H9 (cell line): ENCODE data around the gene KRT9. TPM values are rescaled to one million over a fixed set of nuclear protein-coding genes. Genes with fewer than 3 reads are reported as not detected.

Source experiments
- DNase-seq: peaks from one replicate; pipeline ENCODE4 v3.0.0-alpha.2; 2017
- H2AFZ ChIP-seq: one replicate; pipeline ENCODE4 v1.6.1; 2013; ENCODE audit warnings: mild to moderate bottlenecking, low read length, control low read depth, moderate library complexity
- H2AK5ac ChIP-seq: 2 replicates; pipeline ENCODE4 v1.6.1; 2013; ENCODE audit warnings: low read length, control low read depth, mixed read lengths; ENCODE audit not compliant: insufficient read length
- H2BK120ac ChIP-seq: one replicate; pipeline ENCODE4 v1.6.1; 2013; ENCODE audit warnings: low read depth, mild to moderate bottlenecking, low read length, control low read depth, inconsistent platforms; ENCODE audit not compliant: poor library complexity, severe bottlenecking
- H2BK12ac ChIP-seq: 2 replicates; pipeline ENCODE4 v1.6.1; 2013; ENCODE audit warnings: low read length, control low read depth, mixed read lengths, low read depth; ENCODE audit not compliant: insufficient read length
- H2BK15ac ChIP-seq: 2 replicates; pipeline ENCODE4 v1.6.1; 2013; ENCODE audit warnings: low read depth, low read length, control low read depth
- H2BK20ac ChIP-seq: one replicate; pipeline ENCODE4 v1.6.1; 2013; ENCODE audit warnings: low read depth, mild to moderate bottlenecking, low read length, control low read depth, inconsistent platforms; ENCODE audit not compliant: poor library complexity, severe bottlenecking
- H2BK5ac ChIP-seq: 2 replicates; pipeline ENCODE4 v1.6.1; 2013; ENCODE audit warnings: low read length, control low read depth, mixed read lengths; ENCODE audit not compliant: insufficient read length
- H3K14ac ChIP-seq: 2 replicates; pipeline ENCODE4 v1.6.1; 2013; ENCODE audit warnings: low read length, control low read depth; ENCODE audit not compliant: insufficient read depth
- H3K18ac ChIP-seq: 2 replicates; pipeline ENCODE4 v1.6.1; 2013; ENCODE audit warnings: low read depth, mild to moderate bottlenecking, mixed read lengths, low read length, control low read depth; ENCODE audit not compliant: insufficient read length
- H3K23ac ChIP-seq: 2 replicates; pipeline ENCODE4 v1.6.1; 2013; ENCODE audit warnings: low read length, control low read depth, mixed read lengths, low read depth; ENCODE audit not compliant: insufficient read length
- H3K23me2 ChIP-seq: 2 replicates; pipeline ENCODE4 v1.6.1; 2013; ENCODE audit warnings: low read depth, mild to moderate bottlenecking, mixed read lengths, low read length, control low read depth; ENCODE audit not compliant: insufficient read length, poor library complexity, severe bottlenecking
- H3K27ac ChIP-seq: 2 replicates; pipeline ENCODE4 v1.5.1; 2013; ENCODE audit warnings: low read length, control low read depth, mixed read lengths, low read depth; ENCODE audit not compliant: insufficient read length
- H3K27me3 ChIP-seq: 2 replicates; pipeline ENCODE4 v1.6.1; 2013; ENCODE audit warnings: low read length, control low read depth, inconsistent platforms; ENCODE audit not compliant: insufficient read depth
- H3K4ac ChIP-seq: 2 replicates; pipeline ENCODE4 v1.6.1; 2013; ENCODE audit warnings: low read depth, mild to moderate bottlenecking, control low read depth, inconsistent platforms, low read length, moderate library complexity
- H3K4me1 ChIP-seq: 2 replicates; pipeline ENCODE4 v1.6.1; 2013; ENCODE audit warnings: low read length, control low read depth, inconsistent platforms; ENCODE audit not compliant: insufficient read depth
- H3K4me2 ChIP-seq: 2 replicates; pipeline ENCODE4 v1.6.1; 2013; ENCODE audit warnings: low read length, control low read depth, mixed read lengths; ENCODE audit not compliant: insufficient read length, insufficient read depth
- H3K56ac ChIP-seq: 2 replicates; pipeline ENCODE4 v1.6.1; 2013; ENCODE audit warnings: low read depth, mild to moderate bottlenecking, mixed read lengths, low read length, control low read depth; ENCODE audit not compliant: insufficient read length
- H3K79me1 ChIP-seq: 2 replicates; pipeline ENCODE4 v1.6.1; 2013; ENCODE audit warnings: low read depth, mild to moderate bottlenecking, moderate library complexity, low read length, control low read depth, inconsistent platforms; ENCODE audit not compliant: insufficient read depth, poor library complexity, severe bottlenecking
- H3K79me2 ChIP-seq: 2 replicates; pipeline ENCODE4 v1.6.1; 2013; ENCODE audit warnings: low read length, control low read depth, inconsistent platforms; ENCODE audit not compliant: insufficient read depth
- H3K9ac ChIP-seq: 2 replicates; pipeline ENCODE4 v1.6.1; 2013; ENCODE audit warnings: low read length, control low read depth, mixed read lengths; ENCODE audit not compliant: insufficient read length; ENCODE audit errors: extremely low read depth
- H3K9me3 ChIP-seq: one replicate; pipeline ENCODE4 v1.6.1; 2013; ENCODE audit warnings: low read depth, low read length, inconsistent platforms; ENCODE audit not compliant: control insufficient read depth
- H3T11ph ChIP-seq: one replicate; pipeline ENCODE4 v1.6.1; 2013; ENCODE audit warnings: mild to moderate bottlenecking, low read length, control low read depth, inconsistent platforms
- H4K20me1 ChIP-seq: one replicate; pipeline ENCODE4 v1.6.1; 2013; ENCODE audit not compliant: control insufficient read depth, insufficient read length, insufficient read depth
- H4K5ac ChIP-seq: 2 replicates; pipeline ENCODE4 v1.6.1; 2013; ENCODE audit warnings: low read depth, mild to moderate bottlenecking, mixed read lengths, low read length, control low read depth; ENCODE audit not compliant: insufficient read length
- H4K8ac ChIP-seq: replicated peaks from 2 replicates; pipeline ENCODE4 v1.6.1; 2013; ENCODE audit warnings: low read length, control low read depth, mixed read lengths, low read depth; ENCODE audit not compliant: insufficient read length
- H4K91ac ChIP-seq: 2 replicates; pipeline ENCODE4 v1.6.1; 2013; ENCODE audit warnings: low read depth, mild to moderate bottlenecking, moderate library complexity, mixed read lengths, low read length, control low read depth; ENCODE audit not compliant: insufficient read length
- H3K27ac Mint-ChIP-seq, 3 experiments: 2 replicates in 2 of 3; 3 replicates in 1 of 3; pipeline ENCODE4 v1.8.0; 2020 to 2021; ENCODE audit warnings: mixed read lengths in 3 of 3, mild to moderate bottlenecking in 1 of 3, moderate library complexity in 1 of 3
- H3K27me3 Mint-ChIP-seq: 2 replicates; pipeline ENCODE4 v1.8.0; 2021; ENCODE audit warnings: low read depth, mild to moderate bottlenecking, moderate library complexity, mixed read lengths
- H3K36me3 Mint-ChIP-seq, 3 experiments: 2 replicates in 2 of 3; 3 replicates in 1 of 3; pipeline ENCODE4 v1.8.0; 2020 to 2021; ENCODE audit warnings: low read depth in 3 of 3, mixed read lengths in 3 of 3; ENCODE audit not compliant: insufficient read depth in 1 of 3
- H3K4me1 Mint-ChIP-seq, 2 experiments: 2 replicates each; pipeline ENCODE4 v1.8.0; 2020; ENCODE audit warnings: mixed read lengths in 2 of 2
- H3K4me3 Mint-ChIP-seq, 2 experiments: 2 replicates in 1 of 2; 3 replicates in 1 of 2; pipeline ENCODE4 v1.8.0; 2020 to 2021; ENCODE audit warnings: mild to moderate bottlenecking in 2 of 2, mixed read lengths in 2 of 2, moderate library complexity in 1 of 2
- H3K9me3 Mint-ChIP-seq, 2 experiments: 2 replicates in 1 of 2; 3 replicates in 1 of 2; pipeline ENCODE4 v1.8.0; 2020; ENCODE audit warnings: mild to moderate bottlenecking in 2 of 2, mixed read lengths in 2 of 2, moderate library complexity in 1 of 2
- CTCF ChIP-seq: fragments of 200-600 bp; sonication (generic); conservative IDR thresholded peaks from 3 replicates; pipeline ENCODE4 v1.8.0; 2021; ENCODE audit warnings: antibody characterized with exemption, mild to moderate bottlenecking
- WGBS: extraction: QIAGEN DNeasy Blood & Tissue Kit; methylation state at CpG from one replicate; pipeline ENCODE4 v1.1.7; 2013; ENCODE audit warnings: missing lambda C conversion rate, low lambda C conversion rate, mixed read lengths; ENCODE audit not compliant: insufficient read length; ENCODE audit errors: extremely low coverage; 5-methylcytosine and 5-hydroxymethylcytosine counted together
- total RNA-seq: library from RNA; stranded (reverse); gene quantifications from 2 replicates; pipeline ENCODE4 v1.2.1, GENCODE V29; 2021

The KRT9 gene
- total RNA-seq, 1 experiment from 2014 or later: not detected

GRCh38 chr17:41516830-41517283 lies 55.0 kb downstream of the KRT9 start:
- Mint-ChIP-seq H3K4me1 (peaks cover 21 to 29% of the 10 kb centered on the region in 2 experiments), H3K27ac (0 out of 7 replicates have a peak overlapping the region, but pooled peaks of 1 of the 3 experiments have one; percentile 35), H3K36me3 (no peaks in the 10 kb centered on the region), H3K4me3 (no peak overlapping the region), H3K9me3 (no peaks in the 10 kb centered on the region; a peak in 2 of 5 replicates), H3K27me3 (no peaks in the 10 kb centered on the region; the same call in 1 of the 2 replicates)
- Histone ChIP-seq H3K4me1 (no peaks in the 10 kb centered on the region; the same call in 1 of the 2 replicates), H3K9me3 (no peaks in the 10 kb centered on the region), H3K27ac (no peak overlapping the region), H2BK5ac (no peak overlapping the region), H2AK5ac (no peak overlapping the region), H4K8ac (no peak overlapping the region), H2BK15ac (no peak overlapping the region), H3K18ac (no peak overlapping the region), H2AFZ (no peak overlapping the region), H3K14ac (no peak overlapping the region), H3T11ph (no peak overlapping the region), H3K4me2 (no peak overlapping the region), H3K23ac (no peak overlapping the region), H4K91ac (no peak overlapping the region), H3K9ac (no peak overlapping the region), H4K20me1 (no peaks in the 10 kb centered on the region), H3K27me3 (no peaks in the 10 kb centered on the region), H3K23me2 (no peaks in the 10 kb centered on the region), H3K79me2 (no peaks in the 10 kb centered on the region), H2BK12ac (no peak overlapping the region), H4K5ac (no peak overlapping the region), H3K79me1 (no peaks in the 10 kb centered on the region), H2BK20ac (no peak overlapping the region), H2BK120ac (no peak overlapping the region), H3K4ac (no peak overlapping the region), H3K56ac (no peak overlapping the region)
- TF ChIP-seq CTCF: no peak
- no peak for DNase-seq
- whole genome bisulfite sequencing: no CpG with 5 or more reads among the region's 14 CpGs
